PC-3 (cell line): ENCODE measurements around the gene KSR2. TPM values are rescaled to one million over a fixed set of nuclear protein-coding genes. Genes with fewer than 3 reads are reported as not detected.

ENCODE experiments used
- ATAC-seq: fragments of 200-7000 bp; cut with Tn5 transposase; 2 replicates; pipeline ENCODE4 v1.9.1; 2020; ENCODE audit warnings: mild to moderate bottlenecking, moderate library complexity
- BruUV-seq: library from RNA; stranded (reverse); fragments of 400-500 nt; replicated peaks from 2 replicates; lab custom pipeline; 2021; lab: Mats Ljungman, UMichigan
- CTCF ChIA-PET: fragments of 300-600 bp; sonication (Branson Sonifier 250); formaldehyde crosslinking; loops from one replicate; lab custom pipeline; 2022; ENCODE audit warnings: antibody characterized with exemption; lab: Charles Lee
- POLR2A ChIA-PET: fragments of 300-600 bp; sonication (Branson Sonifier 250); formaldehyde crosslinking; loops from one replicate; lab custom pipeline; 2022; ENCODE audit warnings: antibody characterized with exemption; ENCODE audit not compliant: unreplicated experiment; lab: Charles Lee
- DNase-seq: peaks from one replicate; pipeline ENCODE4 v3.0.0-alpha.2; 2015
- H2AFZ ChIP-seq: fragments of 300-600 bp; sonication (generic); 2 replicates; pipeline ENCODE4 v1.6.0; 2016; ENCODE audit warnings: antibody characterized with exemption, low read length
- H3F3A ChIP-seq: fragments of 300-600 bp; sonication (generic); one replicate; pipeline ENCODE4 v1.6.0; 2017; ENCODE audit warnings: antibody characterized with exemption, low read length, control low read depth, mild to moderate bottlenecking; ENCODE audit not compliant: unreplicated experiment
- H3K27ac ChIP-seq: fragments of 300-600 bp; sonication (generic); 2 replicates; pipeline ENCODE4 v1.5.1; 2016; ENCODE audit warnings: mild to moderate bottlenecking, low read length
- H3K27me3 ChIP-seq: fragments of 300-600 bp; sonication (generic); 2 replicates; pipeline ENCODE4 v1.6.1; 2016; ENCODE audit warnings: low read length, mixed read lengths
- H3K36me3 ChIP-seq: fragments of 300-600 bp; sonication (generic); 2 replicates; pipeline ENCODE4 v1.6.1; 2016; ENCODE audit warnings: low read depth, mixed run types, low read length, mixed read lengths
- H3K4me1 ChIP-seq: fragments of 300-600 bp; sonication (generic); 2 replicates; pipeline ENCODE4 v1.5.1; 2016; ENCODE audit warnings: low read length; ENCODE audit not compliant: insufficient read depth
- H3K4me2 ChIP-seq: fragments of 300-600 bp; sonication (generic); 2 replicates; pipeline ENCODE4 v1.6.0; 2016; ENCODE audit warnings: low read length
- H3K4me3 ChIP-seq: fragments of 300-600 bp; sonication (generic); 2 replicates; pipeline ENCODE4 v1.5.1; 2016; ENCODE audit warnings: mild to moderate bottlenecking, low read length, mixed read lengths
- H3K79me2 ChIP-seq: fragments of 300-600 bp; sonication (generic); 2 replicates; pipeline ENCODE4 v1.6.1; 2017; ENCODE audit warnings: low read length, mixed read lengths
- H3K9ac ChIP-seq: fragments of 300-600 bp; sonication (generic); 2 replicates; pipeline ENCODE4 v1.6.0; 2016; ENCODE audit warnings: mild to moderate bottlenecking, low read length
- H3K9me2 ChIP-seq: fragments of 300-600 bp; sonication (generic); replicated peaks from 2 replicates; pipeline ENCODE4 v1.6.1; 2016; ENCODE audit warnings: mixed run types, low read length, mixed read lengths
- H3K9me3 ChIP-seq: fragments of 300-600 bp; sonication (generic); 2 replicates; pipeline ENCODE4 v1.6.1; 2016; ENCODE audit warnings: low read length, mixed read lengths
- H4K20me1 ChIP-seq: fragments of 300-600 bp; sonication (generic); 2 replicates; pipeline ENCODE4 v1.6.1; 2016; ENCODE audit warnings: low read length, mixed read lengths
- CTCF ChIP-seq: fragments of 300-600 bp; sonication (generic); conservative IDR thresholded peaks from 2 replicates; pipeline ENCODE4 v1.5.1; 2017; ENCODE audit warnings: antibody characterized with exemption, low read depth, mild to moderate bottlenecking, low read length
- EZH2 ChIP-seq: fragments of 300-600 bp; sonication (generic); IDR thresholded peaks from one replicate; pipeline ENCODE4 v1.6.1; 2017; ENCODE audit warnings: antibody characterized with exemption, mild to moderate bottlenecking, low read length; ENCODE audit not compliant: unreplicated experiment
- EZH2phosphoT487 ChIP-seq: fragments of 300-600 bp; sonication (generic); IDR thresholded peaks from 2 replicates; pipeline ENCODE4 v1.6.1; 2018; ENCODE audit warnings: mild to moderate bottlenecking, antibody characterized with exemption, low read length, borderline replicate concordance
- intact Hi-C: fragments of 100-400 bp; cut with micrococcal nuclease; formaldehyde crosslinking; loops from 2 replicates; pipeline ENCODE4 v1.9.0; 2023
- total RNA-seq: library from RNA; depleted of rRNA; stranded (reverse); fragments of >200 nt; gene quantifications from 2 replicates; pipeline ENCODE4 v1.2.3, GENCODE V29; 2014

The KSR2 gene
- total RNA-seq, 1 experiment from 2014 or later, result 0.80 TPM

- no peaks in the 10 kb centered on the region for H3K9me3 ChIP-seq
- no peak overlapping the region for H3K9ac ChIP-seq
- H3K27ac ChIP-seq, result no peak overlapping the region
- ChIA-PET CTCF (no interaction called here), POLR2A (interaction anchor here (0.6 kb wide), 1 partner anchor 18 kb away, joined by 4 read pairs; no protein-coding TSS in a partner anchor)
- no peaks in the 10 kb centered on the region for H3K9me2 ChIP-seq
- TF ChIP-seq EZH2phosphoT487 (no peak), EZH2 (no peak), CTCF (no peak)
- DNase-seq, result no peak
- intact Hi-C loops, result loop anchor here (5.0 kb wide), 1 partner anchor 112 kb away; the partner anchor contains the start of gene KSR2
- no peak overlapping the region for H3K4me2 ChIP-seq
- H3K4me3 ChIP-seq, result no peak overlapping the region
- H3K27me3 ChIP-seq, result no peaks in the 10 kb centered on the region
- no peak for ATAC-seq
- peaks cover 42% of the 10 kb centered on the region for H3K4me1 ChIP-seq
- no peaks in the 10 kb centered on the region for H3F3A ChIP-seq
- no peak overlapping the region for H2AFZ ChIP-seq
- no TSS peak for BruUV-seq
- no peaks in the 10 kb centered on the region for H4K20me1 ChIP-seq
- no peaks in the 10 kb centered on the region for H3K79me2 ChIP-seq
- H3K36me3 ChIP-seq, result no peaks in the 10 kb centered on the region
Measured at GRCh38 chr12:117855165-117855564, 113.6 kb downstream of the KSR2 start.

DNA sequence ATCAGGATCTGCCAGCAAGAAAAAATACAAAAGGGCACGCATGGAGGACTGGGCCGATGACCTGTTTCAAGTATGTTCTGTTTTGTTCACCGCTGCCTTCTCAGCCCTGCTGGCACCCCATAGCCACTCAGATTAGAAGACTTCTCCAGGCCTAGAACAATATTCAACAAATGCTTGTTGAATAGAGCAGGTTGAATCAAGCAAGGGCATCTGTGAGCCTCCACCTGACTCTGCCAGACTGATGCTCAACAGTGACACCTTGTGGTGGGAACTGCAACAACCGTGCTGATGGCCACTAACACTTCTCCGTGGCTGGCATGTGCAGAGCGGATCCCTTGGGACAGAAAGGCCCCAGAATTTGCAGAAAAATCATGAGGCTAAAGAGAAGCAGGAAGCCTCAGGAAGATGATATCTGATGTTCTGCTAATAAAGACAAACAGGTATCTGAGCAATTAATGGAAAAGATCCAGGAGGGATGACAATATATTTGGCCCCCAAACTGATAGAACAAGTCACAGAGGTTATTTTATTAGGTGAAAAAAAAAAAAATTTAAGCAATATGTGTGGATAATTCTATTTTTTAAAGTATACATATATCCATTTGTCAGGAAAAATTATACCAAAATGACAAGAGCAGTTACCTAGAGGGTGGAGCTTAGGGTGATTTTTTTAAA, 114.3 kb downstream of the KSR2 start:
- Histone ChIP-seq H3F3A (no peaks in the 10 kb centered on the region), H3K9me2 (no peaks in the 10 kb centered on the region), H4K20me1 (no peaks in the 10 kb centered on the region), H3K4me3 (no peak overlapping the region), H3K79me2 (no peaks in the 10 kb centered on the region), H3K27me3 (no peaks in the 10 kb centered on the region), H2AFZ (no peak overlapping the region), H3K36me3 (no peaks in the 10 kb centered on the region), H3K4me1 (peaks cover 42% of the 10 kb centered on the region), H3K27ac (peak overlapping the region; percentile 95), H3K9me3 (no peaks in the 10 kb centered on the region), H3K9ac (peak overlapping the region; percentile 79), H3K4me2 (peak overlapping the region; percentile 59)
- peak; percentile 42 for ATAC-seq
- TF ChIP-seq CTCF (peak; percentile 97), EZH2phosphoT487 (no peak)
- CTCF ChIA-PET, result no interaction called here
- no TSS peak for BruUV-seq
- intact Hi-C loops, result loop anchor here (5.0 kb wide), 3 partner anchors 113 to 267 kb away; partner anchors contain the start of gene KSR2
- POLR2A ChIA-PET, result interaction anchor here (0.6 kb wide), 1 partner anchor 17 kb away, joined by 4 read pairs; no protein-coding TSS in a partner anchor
- peak; percentile 88 for DNase-seq

DNA sequence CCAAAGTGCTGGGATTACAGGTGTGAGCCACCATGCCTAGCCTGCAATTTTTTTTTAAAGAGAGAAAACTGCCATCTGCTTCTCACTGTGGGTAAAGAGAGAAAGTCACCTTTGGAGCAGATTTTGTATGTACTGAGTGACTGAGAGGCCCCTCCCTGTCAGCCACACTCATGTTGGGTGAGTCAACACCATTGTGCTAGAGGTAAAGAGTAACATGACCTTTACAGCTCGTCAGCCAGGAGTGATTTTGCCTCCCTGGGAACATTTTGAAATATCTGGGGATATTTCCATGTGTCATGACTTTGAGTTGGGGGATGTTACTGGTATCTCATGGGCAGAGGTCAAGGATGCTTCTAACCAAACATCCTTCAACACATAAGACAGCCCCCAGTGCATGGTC, 115.2 kb downstream of the KSR2 start:
- Histone ChIP-seq H3F3A (no peaks in the 10 kb centered on the region), H2AFZ (no peak overlapping the region), H3K4me3 (no peak overlapping the region), H3K79me2 (no peaks in the 10 kb centered on the region), H3K9ac (peak overlapping the region; percentile 79), H3K9me2 (no peaks in the 10 kb centered on the region), H3K4me2 (peak overlapping the region; percentile 59), H3K27me3 (no peaks in the 10 kb centered on the region), H4K20me1 (no peaks in the 10 kb centered on the region), H3K36me3 (no peaks in the 10 kb centered on the region), H3K4me1 (peaks cover 39% of the 10 kb centered on the region), H3K9me3 (no peaks in the 10 kb centered on the region), H3K27ac (peak overlapping the region; percentile 95)
- BruUV-seq, result no TSS peak
- DNase-seq, result peak; percentile 98
- peak; percentile 86 for ATAC-seq
- ChIA-PET POLR2A (interaction anchor here (0.6 kb wide), 1 partner anchor 207 kb away, joined by 37 read pairs; the partner anchor contains the start of gene WSB2), CTCF (interaction anchor here (0.5 to 1.0 kb wide), 3 partner anchors 16 to 483 kb away, joined by 4 to 5 read pairs (median 5); no protein-coding TSS in a partner anchor)
- TF ChIP-seq CTCF (no peak), EZH2phosphoT487 (no peak)
- intact Hi-C loops, result loop anchor here (1.0 to 5.0 kb wide), 3 partner anchors 166 to 421 kb away; no protein-coding TSS in a partner anchor
